HUES64 (cell line): ENCODE data around the gene NOS1.

ENCODE experiments used
- H3K27ac ChIP-seq: 2 replicates; pipeline ENCODE4 v1.7.0; 2013; ENCODE audit warnings: low read depth, low read length, inconsistent platforms
- H3K27me3 ChIP-seq: 2 replicates; pipeline ENCODE4 v1.6.1; 2013; ENCODE audit warnings: mild to moderate bottlenecking, low read length; ENCODE audit not compliant: insufficient read depth
- H3K36me3 ChIP-seq: 2 replicates; pipeline ENCODE4 v1.6.1; 2013; ENCODE audit warnings: mild to moderate bottlenecking, low read length; ENCODE audit not compliant: insufficient read depth
- H3K4me1 ChIP-seq: 2 replicates; pipeline ENCODE4 v1.6.1; 2013; ENCODE audit warnings: mild to moderate bottlenecking, low read length, moderate library complexity; ENCODE audit not compliant: insufficient read depth
- H3K4me3 ChIP-seq: 2 replicates; pipeline ENCODE4 v1.5.1; 2013; ENCODE audit warnings: mild to moderate bottlenecking, low read length, moderate library complexity
- H3K9ac ChIP-seq: 2 replicates; pipeline ENCODE4 v1.6.1; 2013; ENCODE audit warnings: mild to moderate bottlenecking, low read depth, low read length
- H3K9me3 ChIP-seq: 2 replicates; pipeline ENCODE4 v1.6.1; 2013; ENCODE audit warnings: low read depth, low read length; ENCODE audit not compliant: insufficient read depth
- WGBS: fragments of 150-250, 120-280 bp; methylation state at CpG from one replicate; pipeline ENCODE4 v1.1.7; 2013; ENCODE audit warnings: missing lambda C conversion rate; 5-methylcytosine and 5-hydroxymethylcytosine counted together

The NOS1 gene

DNA sequence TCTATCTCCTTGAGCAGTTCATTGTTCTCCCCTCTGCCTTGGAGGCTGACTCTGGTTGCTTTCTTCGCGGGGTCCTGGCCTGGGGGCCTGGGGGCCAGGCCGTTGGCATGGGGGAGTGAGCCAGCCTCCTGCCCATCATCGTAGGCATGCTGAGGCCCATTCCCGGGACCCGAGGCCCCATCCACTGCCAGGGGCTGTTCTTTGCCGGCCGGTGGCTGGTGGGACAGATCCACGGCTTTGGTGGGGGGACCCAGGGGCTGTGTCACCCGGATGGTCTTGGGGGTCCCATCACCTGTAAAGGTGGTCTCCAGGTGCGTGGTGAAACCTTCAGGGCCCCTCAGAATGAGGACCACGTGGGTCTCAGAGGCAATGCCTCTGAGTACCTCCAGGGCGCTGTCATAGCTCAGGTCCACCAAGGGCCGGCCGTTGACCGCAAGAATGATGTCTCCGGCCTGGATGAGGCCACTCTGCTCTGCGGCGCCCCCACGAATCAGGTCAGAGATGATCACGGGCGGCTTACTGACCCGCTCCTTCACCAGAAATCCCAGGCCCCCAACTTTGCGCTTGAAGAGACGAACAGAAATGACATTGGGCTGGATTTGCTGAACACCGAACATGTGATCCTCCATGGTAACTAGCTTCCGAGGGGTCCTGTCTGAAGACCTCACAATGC is 30.8 kb downstream of the NOS1 start:
- Histone ChIP-seq H3K36me3 (no peaks in the 10 kb centered on the region), H3K9ac (no peak overlapping the region), H3K27me3 (no peaks in the 10 kb centered on the region), H3K9me3 (no peaks in the 10 kb centered on the region), H3K27ac (no peak overlapping the region), H3K4me3 (no peak overlapping the region), H3K4me1 (0 out of 2 replicates have a peak, but pooled peaks cover 7% of the 10 kb centered on the region)
- WGBS: 93% methylated on average over 27 of the region's 27 CpGs

DNA sequence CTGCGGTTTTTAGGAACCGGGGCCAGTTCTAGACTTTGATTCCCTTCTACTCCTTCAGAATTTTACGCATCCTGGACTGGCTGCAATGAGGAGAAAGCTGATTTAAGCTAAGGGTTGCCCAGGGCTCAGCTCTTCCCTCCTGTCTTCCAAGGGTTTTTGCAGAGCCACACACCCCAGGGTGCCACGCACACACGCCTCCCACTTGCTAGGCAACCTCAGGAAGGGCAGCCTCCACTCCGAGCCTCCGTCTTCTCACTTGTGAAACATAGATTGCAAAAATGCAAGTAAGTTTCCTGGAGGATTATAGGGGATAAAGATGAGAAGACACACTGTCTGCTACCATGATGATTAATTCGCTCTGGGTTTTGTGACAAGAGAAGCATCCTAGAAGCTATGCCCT is 31.7 kb downstream of the NOS1 start:
- Histone ChIP-seq H3K27ac (no peak overlapping the region), H3K4me3 (no peak overlapping the region), H3K9ac (no peak overlapping the region), H3K4me1 (0 out of 2 replicates have a peak, but pooled peaks cover 7% of the 10 kb centered on the region), H3K36me3 (no peaks in the 10 kb centered on the region), H3K9me3 (no peaks in the 10 kb centered on the region), H3K27me3 (no peaks in the 10 kb centered on the region)
- 94% methylated on average over 8 of the region's 8 CpGs for WGBS

DNA sequence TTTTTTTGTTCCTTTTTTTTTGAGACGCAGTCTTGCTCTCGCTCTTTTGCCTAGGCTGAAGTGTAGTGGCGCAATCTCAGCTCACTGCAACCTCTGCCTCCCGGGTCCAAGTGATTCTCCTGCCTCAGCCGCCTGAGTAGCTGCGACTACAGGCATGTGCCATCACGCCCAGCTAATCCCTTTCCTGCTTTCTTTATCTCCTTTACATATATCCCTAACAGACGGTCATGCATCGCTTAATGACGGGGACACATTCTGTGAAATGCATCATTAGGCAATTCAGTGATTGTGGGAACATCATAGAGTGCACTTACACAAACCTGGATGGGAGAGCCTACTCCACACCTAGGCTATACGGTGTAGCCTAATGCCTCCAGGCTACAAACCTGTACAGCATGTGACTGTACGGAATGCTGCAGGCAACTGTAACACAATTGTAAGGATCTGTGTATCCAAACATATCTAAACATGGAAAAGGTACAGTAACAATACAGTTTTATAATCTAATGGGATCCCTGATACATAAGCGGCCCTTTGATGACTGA is 32.8 kb downstream of the NOS1 start:
- WGBS: 92% methylated on average over 12 of the region's 13 CpGs
- 0 out of 2 replicates have a peak, but pooled peaks cover 1% of the 10 kb centered on the region for H3K4me1 ChIP-seq
- H3K27ac ChIP-seq: no peak overlapping the region
- no peaks in the 10 kb centered on the region for H3K36me3 ChIP-seq
- no peak overlapping the region for H3K4me3 ChIP-seq
- H3K9me3 ChIP-seq: no peaks in the 10 kb centered on the region
- H3K9ac ChIP-seq: no peak overlapping the region
- H3K27me3 ChIP-seq: no peaks in the 10 kb centered on the region

DNA sequence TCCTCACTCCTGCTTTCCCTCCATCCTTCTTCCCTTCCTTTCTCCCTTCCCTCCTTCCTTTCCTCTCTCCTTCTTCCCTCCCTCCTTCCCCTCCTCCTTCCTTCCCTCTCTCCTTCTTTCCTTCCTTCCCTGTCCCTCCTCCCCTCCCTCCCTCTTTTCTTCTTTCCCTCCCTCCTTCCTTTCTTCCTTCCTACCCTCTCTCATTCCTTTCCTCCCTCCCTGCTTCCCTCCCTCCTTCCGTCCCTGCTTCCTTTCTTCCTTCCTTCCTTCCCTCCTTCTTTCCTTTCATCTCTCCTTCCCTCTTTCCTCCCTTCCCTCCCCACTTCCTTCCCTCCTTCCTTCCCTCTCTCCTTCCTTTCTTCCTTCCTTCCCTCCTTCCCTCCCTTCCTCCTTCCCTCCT is 39.0 kb downstream of the NOS1 start:
- Histone ChIP-seq H3K4me1 (no peaks in the 10 kb centered on the region), H3K27ac (no peak overlapping the region), H3K27me3 (0 out of 2 replicates have a peak, but pooled peaks cover 4% of the 10 kb centered on the region), H3K4me3 (no peak overlapping the region), H3K9me3 (no peaks in the 10 kb centered on the region), H3K36me3 (no peaks in the 10 kb centered on the region), H3K9ac (no peak overlapping the region)
- 68% methylated on average over 1 of the region's 1 CpG for WGBS

DNA sequence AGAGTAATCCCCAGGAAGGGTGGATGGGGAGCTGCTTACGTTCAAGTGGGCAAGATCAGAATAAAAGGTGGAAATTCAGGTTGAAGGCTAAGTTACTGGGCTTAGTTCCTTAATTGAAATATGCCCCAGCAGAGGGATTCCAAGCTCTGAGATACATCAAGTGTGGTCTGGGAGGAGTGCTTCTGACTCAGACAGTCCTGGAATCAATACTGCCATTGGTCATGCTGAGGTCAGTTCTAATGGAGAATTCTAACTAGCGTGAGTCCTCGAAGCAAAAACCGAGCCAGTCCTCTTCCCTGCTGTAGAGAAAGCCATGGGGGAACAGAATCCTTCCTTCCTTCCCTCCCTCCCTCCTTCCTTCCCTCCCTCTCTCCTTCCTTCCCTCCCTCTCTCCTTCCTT is 39.9 kb downstream of the NOS1 start:
- no peak overlapping the region for H3K9ac ChIP-seq
- H3K27me3 ChIP-seq: 0 out of 2 replicates have a peak, but pooled peaks cover 4% of the 10 kb centered on the region
- no peaks in the 10 kb centered on the region for H3K4me1 ChIP-seq
- WGBS: 64% methylated on average over 4 of the region's 4 CpGs
- H3K9me3 ChIP-seq: no peaks in the 10 kb centered on the region
- no peaks in the 10 kb centered on the region for H3K36me3 ChIP-seq
- H3K4me3 ChIP-seq: no peak overlapping the region
- no peak overlapping the region for H3K27ac ChIP-seq

DNA sequence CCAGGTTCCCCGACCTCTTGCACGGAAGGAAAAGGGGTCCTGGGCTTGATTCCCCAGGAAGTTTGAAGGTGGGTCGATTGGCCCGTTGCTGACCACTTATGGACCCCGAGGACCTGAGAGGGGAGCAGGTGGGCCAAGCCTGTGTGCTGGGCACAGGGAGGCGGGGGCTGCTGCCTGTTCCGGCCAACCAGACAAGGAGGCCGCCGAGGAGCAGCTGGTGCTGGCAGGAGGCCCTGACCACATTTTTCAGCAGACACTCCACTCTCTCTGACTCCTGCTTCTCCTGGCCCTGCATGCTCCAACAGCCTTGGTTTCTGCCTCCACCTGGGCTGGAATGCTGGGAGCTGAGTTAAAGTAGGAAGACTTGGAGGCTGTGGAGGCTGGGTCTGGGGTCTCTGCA is 42.8 kb downstream of the NOS1 start:
- Histone ChIP-seq H3K27me3 (0 out of 2 replicates have a peak, but pooled peaks cover 4% of the 10 kb centered on the region), H3K27ac (no peak overlapping the region), H3K4me1 (no peaks in the 10 kb centered on the region), H3K9me3 (no peaks in the 10 kb centered on the region), H3K9ac (no peak overlapping the region), H3K36me3 (no peaks in the 10 kb centered on the region), H3K4me3 (no peak overlapping the region)
- 89% methylated on average over 9 of the region's 9 CpGs for WGBS

DNA sequence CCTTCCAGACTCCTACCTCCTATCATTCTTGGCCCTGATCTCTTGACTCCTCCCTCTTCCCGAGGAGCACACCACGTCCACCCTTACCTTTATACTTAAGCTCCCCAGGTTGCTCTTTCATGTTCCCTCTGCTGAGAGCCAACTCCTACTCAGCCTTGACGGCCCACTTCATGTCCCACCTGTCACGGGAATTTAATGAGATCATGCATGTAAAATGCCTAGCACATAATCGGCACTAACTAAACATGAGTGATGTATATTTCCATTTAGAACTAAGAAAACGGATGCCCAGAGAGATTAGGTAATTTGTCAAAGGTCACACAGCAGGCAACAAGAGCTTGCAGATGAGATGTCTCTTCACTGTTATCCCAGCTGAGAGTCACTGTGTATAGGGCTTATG is 45.1 kb downstream of the NOS1 start:
- no peaks in the 10 kb centered on the region for H3K36me3 ChIP-seq
- H3K9me3 ChIP-seq: no peaks in the 10 kb centered on the region
- no peak overlapping the region for H3K9ac ChIP-seq
- no peak overlapping the region for H3K27ac ChIP-seq
- 81% methylated on average over 6 of the region's 6 CpGs for WGBS
- H3K4me1 ChIP-seq: no peaks in the 10 kb centered on the region
- no peaks in the 10 kb centered on the region for H3K27me3 ChIP-seq
- no peak overlapping the region for H3K4me3 ChIP-seq

DNA sequence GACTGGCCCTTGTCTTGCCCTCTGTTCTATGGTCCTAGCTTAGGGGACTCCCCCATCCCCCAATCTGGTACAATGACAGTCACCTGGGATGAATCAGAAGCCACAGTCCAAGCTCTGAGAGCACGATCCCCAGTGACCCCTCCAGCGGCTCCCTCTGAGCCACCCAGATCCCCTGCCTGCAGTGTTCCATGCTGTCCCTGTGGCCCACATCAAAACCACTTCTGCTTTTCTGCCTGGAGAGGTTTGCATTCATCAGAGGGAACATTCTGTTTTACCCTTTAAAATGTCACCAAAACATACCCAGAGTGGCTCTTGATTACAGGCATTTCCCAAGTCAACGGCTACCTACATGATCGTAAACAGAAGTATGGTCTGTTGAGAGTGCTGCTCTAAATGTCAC is 47.5 kb downstream of the NOS1 start:
- 92% methylated on average over 4 of the region's 4 CpGs for WGBS
- no peak overlapping the region for H3K27ac ChIP-seq
- no peak overlapping the region for H3K4me3 ChIP-seq
- H3K27me3 ChIP-seq: no peaks in the 10 kb centered on the region
- no peaks in the 10 kb centered on the region for H3K4me1 ChIP-seq
- H3K9me3 ChIP-seq: no peaks in the 10 kb centered on the region
- H3K9ac ChIP-seq: no peak overlapping the region
- no peaks in the 10 kb centered on the region for H3K36me3 ChIP-seq

DNA sequence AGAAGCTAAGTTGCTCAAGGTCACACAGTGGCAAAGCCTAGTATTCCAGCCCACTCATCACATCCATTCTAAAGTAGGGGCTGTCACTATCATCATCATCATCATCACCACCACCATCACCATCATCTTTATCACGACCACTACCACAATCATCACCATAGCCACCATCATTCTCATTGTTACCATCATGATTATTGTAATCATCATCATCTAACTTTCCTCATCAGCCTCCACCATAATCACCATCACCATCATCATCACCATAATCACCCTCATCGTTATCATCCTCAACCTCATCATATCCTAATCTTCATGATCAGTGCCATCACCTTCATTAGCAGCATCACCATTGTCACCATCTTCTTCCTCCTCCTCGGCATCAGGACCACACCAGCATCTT is 48.7 kb downstream of the NOS1 start:
- Histone ChIP-seq H3K4me3 (no peak overlapping the region), H3K36me3 (no peaks in the 10 kb centered on the region), H3K9me3 (no peaks in the 10 kb centered on the region), H3K9ac (no peak overlapping the region), H3K27me3 (no peaks in the 10 kb centered on the region), H3K4me1 (no peaks in the 10 kb centered on the region), H3K27ac (no peak overlapping the region)
- WGBS: 93% methylated on average over 3 of the region's 3 CpGs

DNA sequence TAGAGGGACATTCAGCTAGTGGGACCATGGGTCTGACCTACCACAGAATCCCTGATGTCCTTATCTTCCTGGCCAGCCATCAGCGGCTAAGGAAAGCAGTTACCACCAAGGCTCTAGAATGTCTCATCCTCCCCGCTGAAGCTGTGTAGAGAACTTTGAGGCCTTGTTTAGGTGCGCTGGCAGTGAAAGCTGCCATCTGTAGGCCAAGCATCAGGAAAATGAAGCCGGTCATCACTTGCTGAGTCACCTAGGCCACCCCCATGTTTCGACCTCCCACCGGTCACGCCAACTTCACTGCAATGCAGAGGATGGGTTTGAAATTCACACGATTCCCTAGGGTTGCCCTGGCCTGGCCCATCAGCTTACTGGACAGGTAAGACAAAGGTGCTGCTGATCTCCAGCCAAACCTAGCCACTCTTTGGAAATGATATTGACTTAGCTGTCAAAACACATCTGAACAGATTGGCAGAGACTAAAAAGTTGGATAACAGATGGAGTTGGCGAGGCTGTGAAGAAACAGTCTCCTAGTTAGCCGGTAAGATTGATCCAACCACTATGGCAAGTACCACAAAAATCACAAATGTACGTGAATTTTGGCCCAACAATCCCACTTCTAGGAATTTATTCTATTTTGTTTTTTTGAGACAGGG is 52.0 kb downstream of the NOS1 start:
- Histone ChIP-seq H3K27me3 (no peaks in the 10 kb centered on the region), H3K9ac (no peak overlapping the region), H3K27ac (no peak overlapping the region), H3K9me3 (no peaks in the 10 kb centered on the region), H3K36me3 (no peaks in the 10 kb centered on the region), H3K4me1 (no peaks in the 10 kb centered on the region), H3K4me3 (no peak overlapping the region)
- 89% methylated on average over 11 of the region's 11 CpGs for WGBS

DNA sequence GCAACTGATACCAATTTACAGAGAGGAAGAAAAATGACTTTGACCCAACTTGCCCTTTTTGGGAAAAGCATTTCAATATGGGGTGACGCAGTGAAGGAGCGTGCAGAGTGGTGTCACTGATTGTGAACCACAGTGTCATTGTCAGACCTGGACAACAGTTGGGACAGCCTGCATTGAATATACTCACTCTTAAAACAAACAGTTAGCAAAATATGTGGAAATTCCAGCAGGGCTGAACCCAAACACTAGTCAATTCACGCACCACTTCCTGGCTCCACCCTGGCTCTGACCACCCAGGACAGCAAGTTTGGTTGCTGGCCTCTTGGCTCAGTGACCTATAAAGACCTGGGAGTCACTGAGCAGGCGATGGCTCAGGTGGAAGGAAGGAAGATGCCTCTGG is 61.3 kb downstream of the NOS1 start:
- Histone ChIP-seq H3K36me3 (no peaks in the 10 kb centered on the region), H3K9me3 (no peaks in the 10 kb centered on the region), H3K27me3 (no peaks in the 10 kb centered on the region), H3K27ac (no peak overlapping the region), H3K4me1 (no peaks in the 10 kb centered on the region), H3K4me3 (no peak overlapping the region), H3K9ac (no peak overlapping the region)
- 92% methylated on average over 4 of the region's 4 CpGs for WGBS
